ENCODE data around the gene ARL10. TPM values are rescaled to one million over a fixed set of nuclear protein-coding genes. Genes with fewer than 3 reads are reported as not detected.
A peak's percentile ranks its signal among the peaks of the same experiment; 100 is the strongest.

Gene ARL10
- total RNA-seq, 4 donors from 2014 or later: 1.4 to 4.7 (median 2.4) TPM

DNA sequence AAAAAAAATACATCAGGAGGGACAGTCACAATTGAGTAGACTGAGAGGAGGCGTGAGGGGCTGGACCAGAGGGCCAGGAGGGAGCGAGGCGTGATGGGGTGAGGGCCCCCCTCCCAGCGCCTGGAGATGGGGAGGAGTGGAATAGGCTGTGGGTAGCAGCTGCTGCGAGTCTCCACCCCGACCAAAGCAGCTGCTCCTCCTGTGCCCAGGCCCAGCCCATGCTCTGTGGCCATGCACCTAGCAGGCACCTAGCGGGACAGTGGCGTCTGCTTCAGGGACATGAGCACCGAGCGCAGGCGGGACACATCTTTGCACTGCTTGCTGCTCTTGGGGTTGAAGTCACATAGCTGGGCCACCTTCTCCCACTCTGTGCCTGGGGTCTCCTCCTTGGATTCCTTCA is 27.2 kb downstream of the ARL10 start:
- H3K9me3 ChIP-seq: no peaks in the 10 kb centered on the region
- H3K36me3 ChIP-seq: peaks cover 0 to 52% of the 10 kb centered on the region in 2 donors
- DNase-seq (no peak), ATAC-seq (no peak)
- intact Hi-C loops (cut with DNase I; ENCODE audit: low total_unique reads) (no loop called here), in situ Hi-C loops (cut with MboI; ENCODE audit: low sequenced_read_pairs in 4 of 4) (no loop called here)
- no peaks in the 10 kb centered on the region for H3K27me3 ChIP-seq
- no peak overlapping the region for H3K4me3 ChIP-seq
- peaks cover 15% of the 10 kb centered on the region in 2 donors for H3K4me1 ChIP-seq
- TF ChIP-seq POLR2A (IDR thresholded peaks at IDR 0.05): no peak
- no peak for TF ChIP-seq CTCF (IDR thresholded peaks at IDR 0.05 in 4 of 5, conservative IDR thresholded peaks at IDR 0.05 in 1 of 5)
- peak overlapping the region in 1 of 4 donors; percentile 98 for H3K27ac ChIP-seq

GRCh38 chr5:176394096-176394495 is 28.8 kb downstream of the ARL10 start:
- ATAC-seq (no peak), DNase-seq (no peak)
- TF ChIP-seq POLR2A (IDR thresholded peaks at IDR 0.05): no peak
- TF ChIP-seq CTCF (IDR thresholded peaks at IDR 0.05 in 4 of 5, conservative IDR thresholded peaks at IDR 0.05 in 1 of 5): no peak
- intact Hi-C loops (cut with DNase I; ENCODE audit: low total_unique reads): no loop called here
- peaks cover 11 to 13% of the 10 kb centered on the region in 2 donors for H3K4me1 ChIP-seq
- H3K4me3 ChIP-seq: no peak overlapping the region
- no peaks in the 10 kb centered on the region for H3K27me3 ChIP-seq
- peaks cover 0 to 65% of the 10 kb centered on the region in 2 donors for H3K36me3 ChIP-seq
- no peaks in the 10 kb centered on the region for H3K9me3 ChIP-seq
- in situ Hi-C loops (cut with MboI; ENCODE audit: low sequenced_read_pairs in 4 of 4): no loop called here
- no peak overlapping the region for H3K27ac ChIP-seq

- no peaks in the 10 kb centered on the region for H3K27me3 ChIP-seq
- H3K4me3 ChIP-seq: no peak overlapping the region
- intact Hi-C loops (cut with DNase I; ENCODE audit: low total_unique reads) (no loop called here), in situ Hi-C loops (cut with MboI; ENCODE audit: low sequenced_read_pairs in 4 of 4) (no loop called here)
- TF ChIP-seq CTCF (IDR thresholded peaks at IDR 0.05 in 4 of 5, conservative IDR thresholded peaks at IDR 0.05 in 1 of 5): no peak
- TF ChIP-seq POLR2A (IDR thresholded peaks at IDR 0.05): no peak
- no peak for ATAC-seq
- H3K9me3 ChIP-seq: no peaks in the 10 kb centered on the region
- H3K27ac ChIP-seq: no peak overlapping the region
- DNase-seq: no peak
- H3K4me1 ChIP-seq: peaks cover 3 to 5% of the 10 kb centered on the region in 2 donors
- H3K36me3 ChIP-seq: peaks cover 0 to 69% of the 10 kb centered on the region in 2 donors
Measured at GRCh38 chr5:176394881-176395675, 29.8 kb downstream of the ARL10 start.

GRCh38 chr5:176396330-176396729 is 31.0 kb downstream of the ARL10 start:
- H3K27ac ChIP-seq: peak overlapping the region in 2 of 4 donors; percentile 18 to 36
- ATAC-seq (no peak), DNase-seq (no peak)
- H3K9me3 ChIP-seq: no peaks in the 10 kb centered on the region
- H3K4me1 ChIP-seq: peaks cover 0 to under 1% of the 10 kb centered on the region in 2 donors
- peaks cover 0 to 59% of the 10 kb centered on the region in 2 donors for H3K36me3 ChIP-seq
- H3K4me3 ChIP-seq: no peak overlapping the region
- no peaks in the 10 kb centered on the region for H3K27me3 ChIP-seq
- intact Hi-C loops (cut with DNase I; ENCODE audit: low total_unique reads): no loop called here
- in situ Hi-C loops (cut with MboI; ENCODE audit: low sequenced_read_pairs in 4 of 4): no loop called here
- TF ChIP-seq CTCF (IDR thresholded peaks at IDR 0.05 in 4 of 5, conservative IDR thresholded peaks at IDR 0.05 in 1 of 5) (no peak), POLR2A (IDR thresholded peaks at IDR 0.05) (no peak)

Data from gastrocnemius medialis (tissue), 4 donors.